ENCODE results near the gene BEST4. TPM values are rescaled to one million over a fixed set of nuclear protein-coding genes. Genes with fewer than 3 reads are reported as not detected.

Gene BEST4
- 0.91 and 1.7 TPM in 2 replicates for total RNA-seq

- Mint-ChIP-seq H3K4me3 (ENCODE audit: low read depth) (no peak within 1 kb of the TSS), H3K27me3 (ENCODE audit: low read depth) (no peaks in the 10 kb centered on the region), H3K4me1 (ENCODE audit: low read depth) (peaks cover 25% of the 10 kb centered on the region), H3K36me3 (ENCODE audit: low read depth) (peaks cover 6% of the 10 kb centered on the region), H3K27ac (no peak within 1 kb of the TSS), H3K9me3 (no peaks in the 10 kb centered on the region)
- intact Hi-C loops (cut with micrococcal nuclease), result loop anchor here (5.0 kb wide), 2 partner anchors 34 to 224 kb away; partner anchors contain the start of genes HECTD3 and UROD
- no peak for DNase-seq (ENCODE audit: low spot score)
Measured at GRCh38 chr1:44788120-44788860, at the start of gene BEST4. TSS of gene BEST4 (minus strand) at chr1:44788170. CDS start at chr1:44787705, 465 bp downstream.

- intact Hi-C loops (cut with micrococcal nuclease), result loop anchor here (2.0 to 5.0 kb wide), 2 partner anchors 151 to 175 kb away; partner anchors contain the start of genes EIF2B3 and HECTD3
- Mint-ChIP-seq H3K36me3 (ENCODE audit: low read depth) (no peaks in the 10 kb centered on the region), H3K4me1 (ENCODE audit: low read depth) (peaks cover 12% of the 10 kb centered on the region), H3K4me3 (ENCODE audit: low read depth) (no peak overlapping the region), H3K27ac (no peak overlapping the region), H3K9me3 (no peaks in the 10 kb centered on the region), H3K27me3 (ENCODE audit: low read depth) (no peaks in the 10 kb centered on the region)
- peak; percentile 75 for DNase-seq (ENCODE audit: low spot score)
Measured at GRCh38 chr1:44835738-44836675, 48.0 kb upstream of the BEST4 start.

GRCh38 chr1:44834328-44834727 lies 46.4 kb upstream of the BEST4 start:
- no peaks in the 10 kb centered on the region for H3K27me3 Mint-ChIP-seq (ENCODE audit: low read depth)
- no peaks in the 10 kb centered on the region for H3K36me3 Mint-ChIP-seq (ENCODE audit: low read depth)
- no peak overlapping the region for H3K4me3 Mint-ChIP-seq (ENCODE audit: low read depth)
- peak overlapping the region; percentile 7 for H3K27ac Mint-ChIP-seq
- H3K4me1 Mint-ChIP-seq (ENCODE audit: low read depth), result peaks cover 12% of the 10 kb centered on the region
- H3K9me3 Mint-ChIP-seq, result no peaks in the 10 kb centered on the region
- no peak for DNase-seq (ENCODE audit: low spot score)
- intact Hi-C loops (cut with micrococcal nuclease), result no loop called here

- H3K4me3 Mint-ChIP-seq (ENCODE audit: low read depth), result no peak overlapping the region
- peaks cover 12% of the 10 kb centered on the region for H3K4me1 Mint-ChIP-seq (ENCODE audit: low read depth)
- no peaks in the 10 kb centered on the region for H3K27me3 Mint-ChIP-seq (ENCODE audit: low read depth)
- no peak for DNase-seq (ENCODE audit: low spot score)
- no peak overlapping the region for H3K27ac Mint-ChIP-seq
- H3K9me3 Mint-ChIP-seq, result no peaks in the 10 kb centered on the region
- H3K36me3 Mint-ChIP-seq (ENCODE audit: low read depth), result no peaks in the 10 kb centered on the region
- intact Hi-C loops (cut with micrococcal nuclease), result no loop called here
Measured at GRCh38 chr1:44832056-44832705, 44.2 kb upstream of the BEST4 start.

GRCh38 chr1:44831516-44831915 lies 43.5 kb upstream of the BEST4 start:
- H3K36me3 Mint-ChIP-seq (ENCODE audit: low read depth), result no peaks in the 10 kb centered on the region
- intact Hi-C loops (cut with micrococcal nuclease), result no loop called here
- no peak overlapping the region for H3K27ac Mint-ChIP-seq
- H3K4me3 Mint-ChIP-seq (ENCODE audit: low read depth), result no peak overlapping the region
- H3K27me3 Mint-ChIP-seq (ENCODE audit: low read depth), result no peaks in the 10 kb centered on the region
- peaks cover 12% of the 10 kb centered on the region for H3K4me1 Mint-ChIP-seq (ENCODE audit: low read depth)
- H3K9me3 Mint-ChIP-seq, result no peaks in the 10 kb centered on the region
- DNase-seq (ENCODE audit: low spot score), result no peak

- H3K4me1 Mint-ChIP-seq (ENCODE audit: low read depth), result peaks cover 11% of the 10 kb centered on the region
- no peaks in the 10 kb centered on the region for H3K27me3 Mint-ChIP-seq (ENCODE audit: low read depth)
- no peaks in the 10 kb centered on the region for H3K9me3 Mint-ChIP-seq
- no peak overlapping the region for H3K4me3 Mint-ChIP-seq (ENCODE audit: low read depth)
- H3K27ac Mint-ChIP-seq, result no peak overlapping the region
- DNase-seq (ENCODE audit: low spot score), result no peak
- intact Hi-C loops (cut with micrococcal nuclease), result no loop called here
- H3K36me3 Mint-ChIP-seq (ENCODE audit: low read depth), result no peaks in the 10 kb centered on the region
Measured at GRCh38 chr1:44830900-44831304, 42.9 kb upstream of the BEST4 start.

GRCh38 chr1:44829506-44830384 lies 41.8 kb upstream of the BEST4 start:
- no peaks in the 10 kb centered on the region for H3K9me3 Mint-ChIP-seq

GRCh38 chr1:44828841-44829440 lies 41.0 kb upstream of the BEST4 start:
- intact Hi-C loops (cut with micrococcal nuclease), result no loop called here

More at GRCh38 chr1:44829506-44830384, 41.8 kb upstream of the BEST4 start:
- H3K27ac Mint-ChIP-seq, result no peak overlapping the region
- H3K27me3 Mint-ChIP-seq (ENCODE audit: low read depth), result no peaks in the 10 kb centered on the region
- H3K36me3 Mint-ChIP-seq (ENCODE audit: low read depth), result no peaks in the 10 kb centered on the region
- peaks cover 5% of the 10 kb centered on the region for H3K4me1 Mint-ChIP-seq (ENCODE audit: low read depth)
- intact Hi-C loops (cut with micrococcal nuclease), result no loop called here
- no peak for DNase-seq (ENCODE audit: low spot score)
- no peak overlapping the region for H3K4me3 Mint-ChIP-seq (ENCODE audit: low read depth)

GRCh38 chr1:44828003-44828651 lies 40.2 kb upstream of the BEST4 start:
- H3K9me3 Mint-ChIP-seq, result no peaks in the 10 kb centered on the region
- intact Hi-C loops (cut with micrococcal nuclease), result no loop called here
- no peak overlapping the region for H3K27ac Mint-ChIP-seq

More at GRCh38 chr1:44828841-44829440, 41.0 kb upstream of the BEST4 start:
- H3K36me3 Mint-ChIP-seq (ENCODE audit: low read depth), result no peaks in the 10 kb centered on the region
- H3K4me1 Mint-ChIP-seq (ENCODE audit: low read depth), result no peaks in the 10 kb centered on the region
- no peak overlapping the region for H3K4me3 Mint-ChIP-seq (ENCODE audit: low read depth)
- DNase-seq (ENCODE audit: low spot score), result no peak
- H3K27ac Mint-ChIP-seq, result no peak overlapping the region
- no peaks in the 10 kb centered on the region for H3K9me3 Mint-ChIP-seq
- no peaks in the 10 kb centered on the region for H3K27me3 Mint-ChIP-seq (ENCODE audit: low read depth)

GRCh38 chr1:44827197-44828002 lies 39.4 kb upstream of the BEST4 start:
- Mint-ChIP-seq H3K9me3 (no peaks in the 10 kb centered on the region), H3K27me3 (ENCODE audit: low read depth) (no peaks in the 10 kb centered on the region), H3K27ac (no peak overlapping the region), H3K36me3 (ENCODE audit: low read depth) (no peaks in the 10 kb centered on the region), H3K4me3 (ENCODE audit: low read depth) (no peak overlapping the region), H3K4me1 (ENCODE audit: low read depth) (no peaks in the 10 kb centered on the region)
- intact Hi-C loops (cut with micrococcal nuclease), result no loop called here
- no peak for DNase-seq (ENCODE audit: low spot score)

More at GRCh38 chr1:44828003-44828651, 40.2 kb upstream of the BEST4 start:
- Mint-ChIP-seq H3K4me1 (ENCODE audit: low read depth) (no peaks in the 10 kb centered on the region), H3K27me3 (ENCODE audit: low read depth) (no peaks in the 10 kb centered on the region), H3K36me3 (ENCODE audit: low read depth) (no peaks in the 10 kb centered on the region), H3K4me3 (ENCODE audit: low read depth) (no peak overlapping the region)
- DNase-seq (ENCODE audit: low spot score), result no peak

Measured in activated T-helper 2 cell treated with anti-CD3 and anti-CD28 coated beads, Interferon-gamma antibody, Interleukin-2, Interleukin-4, amounts not matched to agents 10 μg/mL and 5 μg/mL and 100 μg/mL, durations not matched to agents 14 hours and 24 hours and 36 hours (primary cell).